Measurements from ENCODE around the gene VAV2.

The VAV2 gene

DNA sequence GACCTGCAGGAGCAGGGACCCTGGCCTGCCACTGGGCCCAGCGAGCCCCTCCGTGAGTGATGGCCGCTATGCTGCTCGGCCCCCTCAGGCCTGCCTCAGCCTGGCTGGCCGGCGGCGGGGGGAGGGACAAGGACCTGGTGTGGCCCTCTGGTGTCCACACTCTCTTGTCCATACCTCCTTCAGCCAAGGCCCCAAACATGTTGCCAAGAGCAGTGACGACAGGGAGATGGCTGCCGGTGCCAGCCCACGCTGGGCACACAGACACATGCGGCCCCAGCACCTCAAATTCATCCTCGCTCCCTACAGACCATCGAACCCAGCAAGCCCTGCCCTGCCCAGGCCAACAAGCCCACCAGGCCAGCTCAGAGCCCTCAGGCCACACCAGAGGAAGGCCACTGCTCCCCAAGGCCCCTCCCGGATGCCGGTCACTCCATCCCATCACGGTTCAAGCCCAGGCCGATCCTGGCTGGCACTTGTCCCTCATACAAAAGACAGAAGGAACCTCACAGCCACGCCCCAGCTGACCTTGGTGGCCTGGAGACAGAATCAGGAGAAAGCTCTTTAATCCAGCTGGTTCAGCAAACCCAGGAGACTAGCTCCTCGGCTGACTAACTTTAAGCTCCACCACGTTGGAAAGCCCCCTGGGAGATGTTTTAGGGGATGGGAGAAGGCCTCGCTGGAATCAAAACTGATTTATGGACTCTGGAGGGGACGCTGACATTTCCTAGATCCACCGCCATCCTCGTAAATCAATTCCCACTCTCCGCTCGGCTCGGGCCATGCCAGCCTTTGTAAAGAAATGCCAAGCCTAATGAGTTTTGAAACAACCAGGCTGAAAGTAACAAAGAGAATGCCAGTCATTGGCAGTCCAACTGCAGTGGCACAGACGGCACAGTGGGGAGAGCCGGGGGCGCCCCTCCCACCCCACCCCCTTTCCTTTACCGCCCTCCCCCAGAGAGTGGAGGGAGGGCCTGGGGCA is 84.9 kb downstream of the VAV2 start:
- no peak for TF ChIP-seq YY1 (IDR thresholded peaks at IDR 0.05; ENCODE audit: low read depth)
- TF ChIP-seq NFIC (IDR thresholded peaks at IDR 0.05), result no peak
- TF ChIP-seq EP300 (IDR thresholded peaks at IDR 0.05; ENCODE audit: borderline replicate concordance), result no peak
- TF ChIP-seq, protein P1, sequence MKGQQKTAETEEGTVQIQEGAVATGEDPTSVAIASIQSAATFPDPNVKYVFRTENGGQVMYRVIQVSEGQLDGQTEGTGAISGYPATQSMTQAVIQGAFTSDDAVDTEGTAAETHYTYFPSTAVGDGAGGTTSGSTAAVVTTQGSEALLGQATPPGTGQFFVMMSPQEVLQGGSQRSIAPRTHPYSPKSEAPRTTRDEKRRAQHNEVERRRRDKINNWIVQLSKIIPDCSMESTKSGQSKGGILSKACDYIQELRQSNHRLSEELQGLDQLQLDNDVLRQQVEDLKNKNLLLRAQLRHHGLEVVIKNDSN (IDR thresholded peaks at IDR 0.05), result no peak
- TF ChIP-seq TAF1 (IDR thresholded peaks at IDR 0.05; ENCODE audit: low read depth), result no peak
- no peak for TF ChIP-seq FOXM1 (IDR thresholded peaks at IDR 0.05; ENCODE audit: borderline replicate concordance, low read depth)
- no peak for TF ChIP-seq MAX (IDR thresholded peaks at IDR 0.05)
- TF ChIP-seq, protein P2, sequence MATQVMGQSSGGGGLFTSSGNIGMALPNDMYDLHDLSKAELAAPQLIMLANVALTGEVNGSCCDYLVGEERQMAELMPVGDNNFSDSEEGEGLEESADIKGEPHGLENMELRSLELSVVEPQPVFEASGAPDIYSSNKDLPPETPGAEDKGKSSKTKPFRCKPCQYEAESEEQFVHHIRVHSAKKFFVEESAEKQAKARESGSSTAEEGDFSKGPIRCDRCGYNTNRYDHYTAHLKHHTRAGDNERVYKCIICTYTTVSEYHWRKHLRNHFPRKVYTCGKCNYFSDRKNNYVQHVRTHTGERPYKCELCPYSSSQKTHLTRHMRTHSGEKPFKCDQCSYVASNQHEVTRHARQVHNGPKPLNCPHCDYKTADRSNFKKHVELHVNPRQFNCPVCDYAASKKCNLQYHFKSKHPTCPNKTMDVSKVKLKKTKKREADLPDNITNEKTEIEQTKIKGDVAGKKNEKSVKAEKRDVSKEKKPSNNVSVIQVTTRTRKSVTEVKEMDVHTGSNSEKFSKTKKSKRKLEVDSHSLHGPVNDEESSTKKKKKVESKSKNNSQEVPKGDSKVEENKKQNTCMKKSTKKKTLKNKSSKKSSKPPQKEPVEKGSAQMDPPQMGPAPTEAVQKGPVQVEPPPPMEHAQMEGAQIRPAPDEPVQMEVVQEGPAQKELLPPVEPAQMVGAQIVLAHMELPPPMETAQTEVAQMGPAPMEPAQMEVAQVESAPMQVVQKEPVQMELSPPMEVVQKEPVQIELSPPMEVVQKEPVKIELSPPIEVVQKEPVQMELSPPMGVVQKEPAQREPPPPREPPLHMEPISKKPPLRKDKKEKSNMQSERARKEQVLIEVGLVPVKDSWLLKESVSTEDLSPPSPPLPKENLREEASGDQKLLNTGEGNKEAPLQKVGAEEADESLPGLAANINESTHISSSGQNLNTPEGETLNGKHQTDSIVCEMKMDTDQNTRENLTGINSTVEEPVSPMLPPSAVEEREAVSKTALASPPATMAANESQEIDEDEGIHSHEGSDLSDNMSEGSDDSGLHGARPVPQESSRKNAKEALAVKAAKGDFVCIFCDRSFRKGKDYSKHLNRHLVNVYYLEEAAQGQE (IDR thresholded peaks at IDR 0.05; ENCODE audit: low read depth), result no peak
- TF ChIP-seq CEBPB (IDR thresholded peaks at IDR 0.05), result no peak
- TF ChIP-seq EGR1 (IDR thresholded peaks at IDR 0.05), result no peak
- TF ChIP-seq ZBTB7A (IDR thresholded peaks at IDR 0.05; ENCODE audit: low read depth), result no peak
- TF ChIP-seq CREB1 (IDR thresholded peaks at IDR 0.05; ENCODE audit: low read depth), result no peak
- TF ChIP-seq TCF12 (IDR thresholded peaks at IDR 0.05; ENCODE audit: low read depth), result no peak
- TF ChIP-seq RAD21 (IDR thresholded peaks at IDR 0.05; ENCODE audit: low read depth), result no peak
- TF ChIP-seq TEAD4 (IDR thresholded peaks at IDR 0.05), result no peak

GRCh38 chr9:133906218-133906617 is 85.9 kb downstream of the VAV2 start:
- TF ChIP-seq YY1 (IDR thresholded peaks at IDR 0.05; ENCODE audit: low read depth), result no peak
- no peak for TF ChIP-seq RAD21 (IDR thresholded peaks at IDR 0.05; ENCODE audit: low read depth)
- no peak for TF ChIP-seq FOXM1 (IDR thresholded peaks at IDR 0.05; ENCODE audit: borderline replicate concordance, low read depth)
- TF ChIP-seq TAF1 (IDR thresholded peaks at IDR 0.05; ENCODE audit: low read depth), result no peak
- TF ChIP-seq, protein P2 (IDR thresholded peaks at IDR 0.05; ENCODE audit: low read depth), result no peak
- no peak for TF ChIP-seq TCF12 (IDR thresholded peaks at IDR 0.05; ENCODE audit: low read depth)
- TF ChIP-seq CREB1 (IDR thresholded peaks at IDR 0.05; ENCODE audit: low read depth), result no peak
- no peak for TF ChIP-seq ZBTB7A (IDR thresholded peaks at IDR 0.05; ENCODE audit: low read depth)
- TF ChIP-seq NFIC (IDR thresholded peaks at IDR 0.05), result no peak
- no peak for TF ChIP-seq MAX (IDR thresholded peaks at IDR 0.05)
- TF ChIP-seq TEAD4 (IDR thresholded peaks at IDR 0.05), result no peak
- no peak for TF ChIP-seq EGR1 (IDR thresholded peaks at IDR 0.05)
- TF ChIP-seq, protein P1 (IDR thresholded peaks at IDR 0.05), result no peak
- no peak for TF ChIP-seq EP300 (IDR thresholded peaks at IDR 0.05; ENCODE audit: borderline replicate concordance)
- TF ChIP-seq CEBPB (IDR thresholded peaks at IDR 0.05), result no peak

DNA sequence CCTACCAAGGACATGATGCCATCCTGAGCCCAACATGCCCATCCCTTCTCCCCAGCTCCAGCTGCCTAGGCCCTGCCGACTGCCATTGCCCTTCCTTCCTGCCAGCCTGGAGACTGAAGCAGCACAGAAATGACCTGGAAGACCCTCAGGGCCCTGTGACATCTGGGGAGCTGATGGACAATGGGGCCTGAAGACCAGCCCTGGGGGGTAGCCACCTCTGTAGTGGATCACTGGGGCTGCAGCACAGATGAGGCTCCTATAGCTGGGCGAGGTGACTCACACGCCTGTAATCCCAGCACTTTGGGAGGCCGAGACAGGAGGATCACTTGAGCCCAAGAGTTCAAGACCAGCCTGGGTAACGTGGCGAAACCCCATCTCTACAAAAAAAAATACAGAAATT is 86.6 kb downstream of the VAV2 start:
- TF ChIP-seq RAD21 (IDR thresholded peaks at IDR 0.05; ENCODE audit: low read depth) (no peak), FOXM1 (IDR thresholded peaks at IDR 0.05; ENCODE audit: borderline replicate concordance, low read depth) (no peak), TEAD4 (IDR thresholded peaks at IDR 0.05) (no peak), TCF12 (IDR thresholded peaks at IDR 0.05; ENCODE audit: low read depth) (no peak), MAX (IDR thresholded peaks at IDR 0.05) (no peak), CREB1 (IDR thresholded peaks at IDR 0.05; ENCODE audit: low read depth) (no peak)

DNA sequence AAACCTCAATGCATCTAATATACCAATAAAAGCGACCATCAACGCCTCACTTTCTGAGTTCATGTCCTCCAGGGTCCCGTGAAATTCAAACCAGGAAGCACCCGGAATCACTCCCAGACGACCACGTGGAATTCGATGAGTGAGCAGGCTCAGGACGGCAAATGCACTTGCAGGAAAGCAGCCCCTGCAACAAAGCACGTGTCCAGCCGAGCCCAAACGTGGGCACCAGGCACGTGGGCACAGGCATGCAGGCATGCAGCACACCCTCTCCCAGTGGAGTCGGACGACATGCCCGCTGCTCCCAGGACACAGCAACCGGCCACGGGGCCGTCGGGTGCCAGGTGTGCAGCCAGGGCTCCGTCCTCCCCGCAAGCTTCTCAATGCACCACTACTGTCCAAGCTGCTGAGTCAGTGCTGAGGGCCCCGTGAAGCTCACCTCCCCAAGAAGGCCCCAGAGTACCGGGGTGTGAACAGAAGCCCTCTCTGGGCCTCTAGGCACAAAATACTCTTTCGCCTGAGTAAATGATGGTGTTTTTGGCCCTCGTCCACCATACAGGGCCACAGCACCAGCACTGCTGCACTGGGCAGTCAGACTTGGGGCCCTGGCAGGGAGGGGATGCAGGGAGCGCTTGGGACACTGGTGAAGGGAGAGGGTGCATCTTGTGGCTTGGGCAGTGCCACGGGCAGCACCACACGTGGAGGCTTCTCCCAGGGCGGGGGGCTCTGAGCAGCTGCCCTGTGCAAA is 87.6 kb downstream of the VAV2 start:
- TF ChIP-seq EGR1 (IDR thresholded peaks at IDR 0.05), result no peak
- TF ChIP-seq MAX (IDR thresholded peaks at IDR 0.05), result 0 out of 2 replicates have a peak, but pooled peaks have one; percentile 18
